C4-2B (cell line): Measurements from ENCODE around the gene ARHGEF18.

Source experiments
- H3K27ac ChIP-seq: fragments of 450-650 bp; 2 replicates; pipeline ENCODE4 v1.5.1; 2017
- ZFX ChIP-seq: fragments of 450-650 bp; IDR thresholded peaks from 2 replicates; pipeline ENCODE4 v1.6.1; 2017
- TF ChIP-seq, protein P1 (sequence below): fragments of 450-650 bp; conservative IDR thresholded peaks from 2 replicates; pipeline ENCODE4 v1.5.1; 2017; ENCODE audit warnings: mild to moderate bottlenecking

The ARHGEF18 gene

DNA sequence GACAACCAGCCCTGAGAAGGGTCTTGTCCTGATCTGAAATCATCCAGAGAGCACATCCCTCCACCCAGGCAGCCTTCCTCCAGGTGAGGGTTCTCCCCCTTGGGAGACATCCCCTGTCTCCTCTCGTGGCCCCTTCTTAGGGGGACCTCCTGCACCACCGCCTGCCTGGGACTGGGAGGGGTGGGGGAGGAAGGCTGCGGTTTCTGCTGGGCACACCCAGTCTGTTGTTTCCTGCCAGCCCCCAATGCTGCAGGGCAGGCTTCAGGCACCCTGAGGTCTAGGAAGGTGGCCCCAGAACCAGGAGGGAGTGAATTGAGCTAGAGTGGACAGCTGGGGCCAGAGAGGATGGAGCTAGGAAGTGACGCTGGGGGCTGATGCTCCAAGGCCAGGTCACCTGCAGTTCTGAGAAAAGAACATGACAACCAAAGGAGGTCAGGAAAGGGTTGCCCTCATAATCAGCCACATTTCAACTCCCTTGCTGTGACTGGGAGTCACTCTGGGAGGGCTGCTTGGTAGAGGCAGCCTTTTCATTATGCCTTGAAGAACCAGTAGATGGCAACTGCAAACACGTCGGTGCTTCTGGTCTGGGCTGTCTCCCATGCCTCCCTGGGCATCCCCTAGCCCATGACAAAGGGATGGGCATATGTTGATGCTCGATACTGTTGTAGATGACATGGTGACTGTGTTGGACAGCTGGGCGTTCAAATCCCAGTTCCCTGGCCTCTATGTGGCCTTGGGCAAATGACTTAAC, 1.4 kb downstream of the ARHGEF18 start:
- TF ChIP-seq, protein P1, sequence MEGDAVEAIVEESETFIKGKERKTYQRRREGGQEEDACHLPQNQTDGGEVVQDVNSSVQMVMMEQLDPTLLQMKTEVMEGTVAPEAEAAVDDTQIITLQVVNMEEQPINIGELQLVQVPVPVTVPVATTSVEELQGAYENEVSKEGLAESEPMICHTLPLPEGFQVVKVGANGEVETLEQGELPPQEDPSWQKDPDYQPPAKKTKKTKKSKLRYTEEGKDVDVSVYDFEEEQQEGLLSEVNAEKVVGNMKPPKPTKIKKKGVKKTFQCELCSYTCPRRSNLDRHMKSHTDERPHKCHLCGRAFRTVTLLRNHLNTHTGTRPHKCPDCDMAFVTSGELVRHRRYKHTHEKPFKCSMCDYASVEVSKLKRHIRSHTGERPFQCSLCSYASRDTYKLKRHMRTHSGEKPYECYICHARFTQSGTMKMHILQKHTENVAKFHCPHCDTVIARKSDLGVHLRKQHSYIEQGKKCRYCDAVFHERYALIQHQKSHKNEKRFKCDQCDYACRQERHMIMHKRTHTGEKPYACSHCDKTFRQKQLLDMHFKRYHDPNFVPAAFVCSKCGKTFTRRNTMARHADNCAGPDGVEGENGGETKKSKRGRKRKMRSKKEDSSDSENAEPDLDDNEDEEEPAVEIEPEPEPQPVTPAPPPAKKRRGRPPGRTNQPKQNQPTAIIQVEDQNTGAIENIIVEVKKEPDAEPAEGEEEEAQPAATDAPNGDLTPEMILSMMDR: no peak
- no peak for TF ChIP-seq ZFX
- no peak overlapping the region for H3K27ac ChIP-seq

DNA sequence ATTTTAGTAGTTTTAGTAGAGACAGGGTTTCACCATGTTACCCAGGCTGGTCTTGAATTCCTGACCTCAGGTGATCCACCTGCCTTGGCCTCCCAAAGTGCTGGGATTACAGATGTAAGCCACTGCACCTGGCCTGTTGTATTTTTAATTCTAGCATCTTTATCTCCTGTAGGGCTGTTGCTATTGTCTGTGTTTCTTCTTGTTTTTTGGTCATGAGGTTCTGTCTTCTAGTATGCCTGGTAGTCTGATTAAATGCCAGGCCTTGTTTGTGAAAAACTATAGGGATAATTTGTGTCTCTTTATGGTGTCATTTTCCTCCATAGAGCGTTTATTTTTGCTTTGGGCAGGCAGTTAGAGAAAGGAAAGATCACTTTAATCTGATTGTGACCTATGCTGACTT, 3.1 kb downstream of the ARHGEF18 start:
- TF ChIP-seq ZFX: no peak
- TF ChIP-seq, protein P1: no peak
- no peak overlapping the region for H3K27ac ChIP-seq

DNA sequence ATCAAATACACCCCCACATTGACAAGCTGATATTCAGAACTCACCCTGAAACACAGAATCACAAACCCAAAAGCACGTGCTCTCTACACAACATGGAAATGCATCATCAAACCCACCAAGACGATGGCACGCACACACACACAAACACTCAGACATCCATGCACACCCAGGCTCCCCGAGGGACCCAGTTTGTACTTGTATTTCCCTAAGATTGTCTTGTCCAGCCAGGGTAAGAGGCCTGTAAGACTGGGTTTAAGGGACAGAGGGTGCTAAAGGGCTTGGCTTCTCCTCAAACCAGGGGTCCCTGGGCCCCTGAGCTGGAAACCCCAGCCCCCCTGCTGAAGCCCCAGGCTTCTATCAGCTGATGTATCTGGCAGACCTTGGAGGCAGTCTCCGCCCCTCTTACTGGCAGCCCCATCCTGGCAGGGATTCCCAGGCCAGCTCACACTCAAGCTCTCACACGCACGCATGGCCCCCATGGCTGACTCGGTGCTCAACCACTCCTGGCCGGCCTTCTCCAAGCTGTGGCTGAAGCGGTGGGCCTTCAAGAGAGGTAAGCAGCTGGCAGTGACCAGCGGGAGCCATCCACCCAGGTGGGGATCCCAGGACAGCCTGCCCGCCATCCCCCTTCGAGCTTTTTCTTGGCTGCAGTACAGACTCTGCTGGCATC, 6.5 kb downstream of the ARHGEF18 start:
- TF ChIP-seq, protein P1: no peak
- TF ChIP-seq ZFX: no peak
- no peak overlapping the region for H3K27ac ChIP-seq

DNA sequence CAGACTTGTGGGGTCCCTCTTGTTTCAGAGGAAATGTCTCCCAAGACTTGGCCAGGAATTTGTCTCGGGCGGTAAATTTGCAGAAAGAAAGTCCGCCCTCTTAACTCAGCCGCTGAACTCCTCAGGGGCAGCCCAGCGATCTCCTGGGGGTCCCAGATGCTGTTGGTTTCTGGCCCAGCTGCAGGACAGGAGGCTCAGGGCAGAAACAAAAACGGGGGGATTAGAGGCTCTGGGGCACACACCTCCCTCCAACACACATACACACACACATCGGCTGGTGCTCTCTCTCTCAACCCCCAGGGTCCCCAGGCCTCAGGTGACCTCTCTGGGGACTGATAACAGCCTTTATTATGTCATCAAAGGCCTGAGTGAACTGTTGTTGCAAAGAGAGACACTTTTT, 7.1 kb downstream of the ARHGEF18 start:
- no peak overlapping the region for H3K27ac ChIP-seq
- TF ChIP-seq, protein P1: no peak
- TF ChIP-seq ZFX: no peak

DNA sequence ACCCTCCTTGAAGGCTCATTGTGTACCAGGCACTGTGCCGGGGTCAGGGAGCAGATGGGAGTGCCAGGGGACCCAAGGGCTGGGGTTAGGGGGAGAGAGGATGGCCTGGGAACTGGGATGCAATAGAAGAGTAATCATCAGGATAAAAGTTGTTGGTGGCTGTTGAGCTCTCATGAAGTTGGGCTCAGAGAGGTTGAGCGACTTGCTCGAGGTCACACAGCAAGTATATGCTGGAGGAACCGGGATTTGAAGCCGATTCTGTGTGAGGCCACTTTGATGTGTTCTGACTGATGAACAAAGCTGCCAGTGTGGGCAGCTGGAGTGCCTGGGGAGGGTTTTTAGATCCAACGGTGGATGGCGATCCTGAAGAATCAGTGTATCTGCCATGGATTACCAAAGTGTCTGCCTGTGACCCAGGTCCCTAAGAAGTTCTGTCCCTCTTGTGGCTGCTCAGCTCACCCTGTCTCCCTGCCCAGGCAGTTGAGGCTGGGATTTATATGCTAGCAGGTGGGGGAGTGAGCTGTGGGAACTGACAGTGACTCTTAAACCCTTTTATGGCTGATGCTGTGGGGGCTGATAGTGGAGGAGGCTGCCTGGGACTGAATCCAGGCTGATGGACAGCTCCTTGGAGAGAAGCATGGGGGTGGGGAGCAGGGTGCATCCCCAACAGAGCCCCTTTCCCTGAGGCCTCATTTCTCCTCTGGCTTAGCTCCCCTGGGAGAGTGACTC, 8.3 kb downstream of the ARHGEF18 start:
- TF ChIP-seq ZFX: no peak
- TF ChIP-seq, protein P1: no peak
- H3K27ac ChIP-seq: no peak overlapping the region

DNA sequence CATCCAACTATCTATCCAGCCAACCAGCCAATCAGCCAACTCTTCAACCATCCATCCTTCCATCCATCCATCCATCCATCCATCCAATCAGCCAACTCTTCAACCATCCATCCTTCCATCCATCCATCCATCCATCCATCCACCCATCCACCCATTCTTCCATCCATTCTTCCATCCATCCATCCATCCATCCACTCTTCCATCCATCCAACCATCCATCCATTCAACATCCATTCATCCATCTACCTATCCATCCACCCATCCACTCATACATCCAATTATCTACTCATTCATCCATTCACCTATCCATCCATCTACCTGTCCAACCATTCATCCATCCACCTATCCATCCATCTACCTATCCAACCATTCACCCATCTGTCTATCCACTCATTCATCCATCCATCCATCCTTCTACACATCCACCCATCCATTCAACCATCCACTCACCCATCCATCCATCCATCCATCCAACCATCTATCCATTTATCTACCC, 9.4 kb downstream of the ARHGEF18 start:
- no peak overlapping the region for H3K27ac ChIP-seq
- no peak for TF ChIP-seq ZFX
- TF ChIP-seq, protein P1: no peak
